COLO668 (cell line): ENCODE results near the gene FGF22.
"Not testable (repeated sequence)": the region's sequence is repeated elsewhere in the genome, so short reads cannot be mapped to it uniquely, and the experiment has no call there.

Source experiments
- DNase-seq: peaks from one replicate; lab custom pipeline; 2025; ENCODE audit not compliant: unreplicated experiment; lab: John Stamatoyannopoulos, UW

FGF22 gene

DNA sequence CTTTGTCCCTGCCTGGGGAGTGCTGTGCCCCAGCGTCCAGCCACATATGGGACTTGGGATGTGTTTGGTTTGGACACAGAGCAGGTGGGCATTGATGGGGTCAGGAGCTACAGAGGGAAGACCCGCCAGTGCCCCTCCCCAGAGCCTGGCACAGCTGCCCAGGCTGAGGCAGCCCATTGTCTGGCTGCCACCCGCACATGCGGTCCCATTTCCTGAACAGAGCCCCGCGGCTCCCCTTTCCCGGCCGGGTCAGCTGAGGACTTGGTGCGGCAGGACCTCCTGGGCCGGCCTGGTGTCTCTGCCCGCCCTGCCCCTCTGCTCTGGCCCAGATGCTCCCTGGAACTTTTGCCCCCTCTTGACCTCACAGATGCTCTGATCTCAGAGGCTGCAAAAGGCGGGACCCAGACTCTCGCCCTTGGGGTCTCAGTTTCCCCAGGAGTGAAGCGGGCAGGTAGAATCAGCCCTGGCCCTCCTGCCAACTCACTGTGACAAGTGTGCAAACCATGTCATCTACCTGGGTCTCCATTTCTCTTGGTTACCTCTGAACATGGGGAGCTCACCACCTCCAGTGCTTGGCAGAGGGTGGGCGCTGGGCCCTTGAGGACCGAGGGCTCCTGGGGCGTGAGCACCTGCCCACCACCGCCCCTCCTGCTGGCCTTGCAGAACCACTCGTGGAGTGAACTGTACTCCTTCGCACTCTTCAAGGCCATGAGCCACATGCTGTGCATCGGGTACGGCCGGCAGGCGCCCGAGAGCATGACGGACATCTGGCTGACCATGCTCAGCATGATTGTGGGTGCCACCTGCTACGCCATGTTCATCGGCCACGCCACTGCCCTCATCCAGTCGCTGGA, 32.2 kb upstream of the FGF22 start:
- DNase-seq, result no peak

DNA sequence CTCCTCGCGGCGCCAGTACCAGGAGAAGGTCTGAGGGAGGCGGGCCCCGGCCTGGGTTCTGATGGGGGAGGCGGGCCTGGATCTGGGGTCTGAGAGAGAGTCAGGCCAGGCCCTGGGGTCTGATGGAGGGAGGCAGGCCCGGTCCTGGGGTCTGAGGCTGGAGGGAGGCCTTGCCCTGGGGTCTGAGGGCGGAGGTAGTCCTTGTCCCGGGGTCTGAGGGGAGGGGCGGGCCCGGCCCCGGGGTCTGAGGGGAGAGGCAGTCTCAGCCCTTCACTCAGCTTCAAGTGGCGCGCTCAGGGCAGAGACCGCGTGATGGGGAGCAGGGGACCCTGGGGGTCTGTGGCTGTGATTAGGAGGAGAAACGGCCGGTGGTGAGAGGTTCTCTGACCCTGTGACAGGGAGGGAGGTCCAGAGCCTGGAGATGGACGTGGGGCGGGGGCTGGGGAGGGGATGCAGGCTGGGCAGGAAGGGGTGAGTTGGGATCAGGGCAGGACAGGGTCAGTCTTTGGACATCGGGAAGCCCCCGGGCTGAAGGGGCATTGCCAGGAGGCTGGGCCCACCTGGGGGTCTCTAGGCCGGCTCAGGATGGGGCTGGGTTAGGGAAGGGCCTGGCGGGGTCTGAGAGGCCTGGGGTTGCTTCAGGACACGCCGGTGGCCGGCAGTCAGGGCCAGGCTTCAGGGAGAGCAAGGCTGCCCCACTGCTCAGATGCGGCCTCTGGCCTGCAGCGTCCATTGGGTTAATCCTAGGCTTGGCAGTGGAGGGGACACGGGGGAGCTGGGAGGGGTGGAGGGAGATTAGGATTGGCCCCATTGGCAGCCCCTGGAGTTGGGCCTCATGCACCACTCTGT, 31.3 kb upstream of the FGF22 start:
- DNase-seq, result no peak

DNA sequence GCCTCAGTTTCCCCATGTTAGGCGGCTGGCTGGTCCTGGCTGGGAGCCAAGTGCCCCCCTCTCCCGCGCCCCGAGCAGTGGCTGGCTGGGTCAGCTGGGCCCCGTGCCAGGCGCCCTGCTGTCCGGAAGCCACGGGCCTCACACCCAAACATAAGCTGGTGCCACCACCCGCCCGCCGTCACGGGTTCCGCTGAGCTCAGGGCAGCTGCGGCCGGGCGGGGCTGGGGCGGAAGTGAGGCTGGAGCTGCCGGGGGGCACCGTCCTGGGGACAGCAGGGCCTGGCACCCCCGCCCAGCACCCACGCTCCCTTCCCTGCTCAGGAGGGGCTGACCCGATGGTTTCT, 30.7 kb upstream of the FGF22 start:
- DNase-seq, result peak; percentile 87

DNA sequence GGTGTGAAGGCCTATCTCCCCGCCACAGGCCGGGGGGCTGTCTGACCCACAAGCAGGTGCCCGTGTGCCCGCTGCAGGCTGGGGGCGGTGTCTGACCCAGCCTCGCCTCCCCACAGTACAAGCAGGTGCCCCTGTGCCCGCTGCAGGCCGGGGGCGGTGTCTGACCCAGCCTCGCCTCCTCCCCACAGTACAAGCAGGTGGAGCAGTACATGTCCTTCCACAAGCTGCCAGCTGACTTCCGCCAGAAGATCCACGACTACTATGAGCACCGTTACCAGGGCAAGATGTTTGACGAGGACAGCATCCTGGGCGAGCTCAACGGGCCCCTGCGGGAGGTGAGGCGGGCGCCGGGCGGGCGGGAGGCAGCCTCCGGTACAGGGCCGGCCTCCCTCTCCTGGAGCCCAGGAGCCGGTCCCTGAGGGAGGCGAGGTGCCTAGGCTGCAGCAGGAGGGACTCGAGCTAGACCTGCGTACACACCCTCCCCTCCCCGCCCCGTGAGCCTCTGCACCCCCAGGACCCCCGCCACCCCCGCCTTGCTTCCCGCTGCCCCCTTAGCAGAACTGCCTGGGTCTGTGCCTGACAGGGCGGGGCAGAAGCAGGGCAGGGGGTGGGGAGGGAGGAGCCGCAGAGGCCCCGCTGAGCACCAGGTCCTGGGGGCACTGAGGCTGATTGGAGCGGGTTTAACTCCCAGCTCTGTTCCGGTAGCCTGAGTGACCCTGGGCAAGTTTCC, 29.4 kb upstream of the FGF22 start:
- DNase-seq, result peak; percentile 82

GRCh38 chr19:610801-611480, 28.7 kb upstream of the FGF22 start:
- DNase-seq, result peak; percentile 57

- no peak for DNase-seq
Observed at GRCh38 chr19:611481-611868, 28.2 kb upstream of the FGF22 start.

- no peak for DNase-seq
Observed at GRCh38 chr19:612941-613340, 26.7 kb upstream of the FGF22 start.

- DNase-seq, result no peak
Observed at GRCh38 chr19:613732-614567, 25.7 kb upstream of the FGF22 start.

DNA sequence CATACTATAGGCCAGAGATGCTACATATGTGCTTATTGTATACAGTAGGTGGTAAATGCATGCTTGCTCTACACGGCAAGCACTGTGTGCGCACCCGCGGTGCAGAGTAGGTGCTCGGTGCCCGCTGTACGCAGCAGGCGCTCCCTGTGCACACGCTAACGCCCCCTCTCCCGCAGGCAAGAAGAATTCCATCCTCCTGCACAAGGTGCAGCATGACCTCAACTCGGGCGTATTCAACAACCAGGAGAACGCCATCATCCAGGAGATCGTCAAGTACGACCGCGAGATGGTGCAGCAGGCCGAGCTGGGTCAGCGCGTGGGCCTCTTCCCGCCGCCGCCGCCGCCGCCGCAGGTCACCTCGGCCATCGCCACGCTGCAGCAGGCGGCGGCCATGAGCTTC, 24.1 kb upstream of the FGF22 start:
- no peak for DNase-seq

DNA sequence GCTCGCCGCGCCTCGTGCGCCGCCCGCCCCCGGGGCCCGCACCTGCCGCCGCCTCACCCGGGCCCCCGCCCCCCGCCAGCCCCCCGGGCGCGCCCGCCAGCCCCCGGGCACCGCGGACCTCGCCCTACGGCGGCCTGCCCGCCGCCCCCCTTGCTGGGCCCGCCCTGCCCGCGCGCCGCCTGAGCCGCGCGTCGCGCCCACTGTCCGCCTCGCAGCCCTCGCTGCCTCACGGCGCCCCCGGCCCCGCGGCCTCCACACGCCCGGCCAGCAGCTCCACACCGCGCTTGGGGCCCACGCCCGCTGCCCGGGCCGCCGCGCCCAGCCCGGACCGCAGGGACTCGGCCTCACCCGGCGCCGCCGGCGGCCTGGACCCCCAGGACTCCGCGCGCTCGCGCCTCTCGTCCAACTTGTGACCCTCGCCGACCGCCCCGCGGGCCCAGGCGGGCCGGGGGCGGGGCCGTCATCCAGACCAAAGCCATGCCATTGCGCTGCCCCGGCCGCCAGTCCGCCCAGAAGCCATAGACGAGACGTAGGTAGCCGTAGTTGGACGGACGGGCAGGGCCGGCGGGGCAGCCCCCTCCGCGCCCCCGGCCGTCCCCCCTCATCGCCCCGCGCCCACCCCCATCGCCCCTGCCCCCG, 23.5 kb upstream of the FGF22 start:
- DNase-seq, result no peak

DNA sequence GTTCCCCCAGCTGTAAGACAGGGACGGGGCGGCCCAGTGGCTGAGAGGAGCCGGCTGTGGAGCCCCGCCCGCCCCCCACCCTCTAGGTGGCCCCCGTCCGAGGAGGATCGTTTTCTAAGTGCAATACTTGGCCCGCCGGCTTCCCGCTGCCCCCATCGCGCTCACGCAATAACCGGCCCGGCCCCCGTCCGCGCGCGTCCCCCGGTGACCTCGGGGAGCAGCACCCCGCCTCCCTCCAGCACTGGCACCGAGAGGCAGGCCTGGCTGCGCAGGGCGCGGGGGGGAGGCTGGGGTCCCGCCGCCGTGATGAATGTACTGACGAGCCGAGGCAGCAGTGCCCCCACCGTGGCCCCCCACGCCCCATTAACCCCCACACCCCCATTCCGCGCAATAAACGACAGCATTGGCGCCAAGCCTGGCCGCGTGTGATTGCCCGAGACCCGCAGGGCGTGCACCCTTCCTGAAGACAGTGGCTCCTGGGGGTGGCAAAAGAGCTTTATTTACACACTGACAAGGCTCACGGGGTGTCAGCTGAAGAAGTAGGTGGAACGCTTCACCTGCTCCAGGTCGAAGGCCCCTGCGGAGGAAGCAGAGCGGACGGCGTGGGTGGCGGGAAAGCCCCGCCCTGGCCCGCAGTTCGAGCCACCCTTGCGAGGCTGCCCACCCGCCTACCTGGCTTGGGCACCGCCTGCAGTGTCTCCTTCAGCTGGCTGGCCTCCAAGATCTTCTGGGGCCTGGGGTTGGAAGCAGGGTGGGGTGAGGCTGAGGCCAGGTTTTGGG, 22.7 kb upstream of the FGF22 start:
- DNase-seq, result peak; percentile 21

GRCh38 chr19:617551-618246, 22.0 kb upstream of the FGF22 start:
- no peak for DNase-seq

DNA sequence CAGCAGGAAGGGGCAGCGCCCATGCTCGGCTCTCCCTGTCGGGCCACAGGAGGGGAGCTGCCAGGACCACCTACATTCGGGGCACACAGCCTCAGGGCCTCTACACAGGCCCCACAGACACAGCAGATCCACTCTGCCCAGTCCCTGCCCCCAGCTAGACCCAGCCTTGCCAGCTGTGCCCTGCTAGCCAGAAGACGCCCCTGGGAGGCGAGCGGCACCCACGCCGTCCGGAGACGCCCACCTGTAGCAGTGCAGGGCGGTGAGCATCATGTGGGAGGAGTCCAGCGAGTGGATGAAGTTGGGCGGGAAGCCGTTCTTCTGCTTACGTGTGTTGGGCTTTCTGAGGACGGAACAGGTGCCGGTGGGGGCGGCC, 21.4 kb upstream of the FGF22 start:
- no peak for DNase-seq

- no peak for DNase-seq
Observed at GRCh38 chr19:618674-619285, 20.9 kb upstream of the FGF22 start.

- no peak for DNase-seq
Observed at GRCh38 chr19:619286-620002, 20.2 kb upstream of the FGF22 start.

GRCh38 chr19:620166-620862, 19.4 kb upstream of the FGF22 start:
- no peak for DNase-seq

GRCh38 chr19:621191-621590, 18.5 kb upstream of the FGF22 start:
- not testable (repeated sequence) for DNase-seq
